IMR-90 (cell line): ENCODE data around the gene GPSM1. TPM values are rescaled to one million over a fixed set of nuclear protein-coding genes. Genes with fewer than 3 reads are reported as not detected.

Experiments used
- ATAC-seq: fragments of 200-7000 bp; cut with Tn5 transposase; 2 replicates; pipeline ENCODE4 v1.9.1; 2020; ENCODE audit warnings: low read depth, mild to moderate bottlenecking, moderate library complexity
- BruUV-seq: library from RNA; stranded (reverse); fragments of 400-500 nt; replicated peaks from 2 replicates; lab custom pipeline; 2021; lab: Mats Ljungman, UMichigan
- CTCF ChIA-PET: fragments of 300-600 bp; formaldehyde crosslinking; extraction: SDS; loops from one replicate; lab custom pipeline; 2021; ENCODE audit warnings: antibody characterized with exemption; lab: Yijun Ruan, JAX
- POLR2A ChIA-PET: fragments of 300-600 bp; sonication (Branson Sonifier 250); formaldehyde crosslinking; loops from one replicate; lab custom pipeline; 2022; ENCODE audit warnings: antibody characterized with exemption; ENCODE audit not compliant: unreplicated experiment; lab: Charles Lee
- DNase-seq: peaks from one replicate; pipeline ENCODE4 v3.0.0; 2013
- H2AFZ ChIP-seq: replicated peaks from 2 replicates; pipeline ENCODE3; 2013; ENCODE audit warnings: low read length, mild to moderate bottlenecking; ENCODE audit not compliant: poor library complexity
- H2AK5ac ChIP-seq: 2 replicates; pipeline ENCODE4 v1.6.1; 2013; ENCODE audit warnings: low read depth, low read length, inconsistent platforms
- H2AK9ac ChIP-seq: replicated peaks from 2 replicates; pipeline ENCODE3; 2013; ENCODE audit warnings: mild to moderate bottlenecking, low read depth, low read length, moderate library complexity; ENCODE audit not compliant: poor library complexity
- H2BK120ac ChIP-seq: 2 replicates; pipeline ENCODE4 v1.6.1; 2013; ENCODE audit warnings: low read depth, low read length, inconsistent platforms
- H2BK15ac ChIP-seq: 3 replicates; pipeline ENCODE4 v1.6.1; 2013; ENCODE audit warnings: low read depth, low read length, inconsistent platforms
- H2BK20ac ChIP-seq: 2 replicates; pipeline ENCODE4 v1.6.1; 2013; ENCODE audit warnings: low read depth, mild to moderate bottlenecking, inconsistent platforms, low read length, moderate library complexity
- H2BK5ac ChIP-seq: 2 replicates; pipeline ENCODE4 v1.6.1; 2013; ENCODE audit warnings: mild to moderate bottlenecking, low read depth, low read length, inconsistent platforms; ENCODE audit not compliant: poor library complexity, severe bottlenecking
- H3K14ac ChIP-seq: replicated peaks from 2 replicates; pipeline ENCODE4 v1.6.1; 2013; ENCODE audit warnings: low read depth, low read length, inconsistent platforms
- H3K18ac ChIP-seq: 2 replicates; pipeline ENCODE4 v1.6.1; 2013; ENCODE audit warnings: low read depth, low read length, control low read depth
- H3K23ac ChIP-seq: 2 replicates; pipeline ENCODE4 v1.6.1; 2013; ENCODE audit warnings: low read depth, low read length, inconsistent platforms
- H3K27ac ChIP-seq: 2 replicates; pipeline ENCODE4 v1.5.1; 2013; ENCODE audit warnings: mild to moderate bottlenecking, control low read depth, low read length; ENCODE audit not compliant: insufficient read depth
- H3K27me3 ChIP-seq: 2 replicates; pipeline ENCODE4 v1.6.1; 2013; ENCODE audit warnings: low read length; ENCODE audit not compliant: control insufficient read depth, insufficient read depth
- H3K36me3 ChIP-seq: 2 replicates; pipeline ENCODE4 v1.6.1; 2013; ENCODE audit warnings: low read length, mixed read lengths; ENCODE audit not compliant: control insufficient read depth, insufficient read depth
- H3K4ac ChIP-seq: 2 replicates; pipeline ENCODE4 v1.6.1; 2013; ENCODE audit warnings: low read depth, low read length, inconsistent platforms
- H3K4me1 ChIP-seq: 2 replicates; pipeline ENCODE4 v1.6.1; 2013; ENCODE audit warnings: low read length, mixed read lengths; ENCODE audit not compliant: control insufficient read depth, insufficient read depth
- H3K4me2 ChIP-seq: 2 replicates; pipeline ENCODE4 v1.6.1; 2013; ENCODE audit warnings: low read depth, mild to moderate bottlenecking, control low read depth, low read length, moderate library complexity
- H3K4me3 ChIP-seq: 2 replicates; pipeline ENCODE4 v1.5.1; 2013; ENCODE audit warnings: low read depth, mild to moderate bottlenecking, control low read depth, low read length, moderate library complexity; ENCODE audit not compliant: insufficient read depth
- H3K56ac ChIP-seq: 2 replicates; pipeline ENCODE4 v1.6.1; 2013; ENCODE audit warnings: low read length, inconsistent platforms; ENCODE audit not compliant: insufficient read depth; ENCODE audit errors: extremely low read depth
- H3K79me1 ChIP-seq, 2 experiments: 2 replicates each; pipeline ENCODE4 v1.6.1; 2013; ENCODE audit warnings: low read length in 2 of 2, inconsistent platforms in 1 of 2, low read depth in 1 of 2
- H3K9ac ChIP-seq: 2 replicates; pipeline ENCODE4 v1.6.1; 2013; ENCODE audit warnings: low read depth, low read length, control low read depth
- H3K9me1 ChIP-seq: 2 replicates; pipeline ENCODE4 v1.6.1; 2013; ENCODE audit warnings: low read length, inconsistent platforms; ENCODE audit not compliant: insufficient read depth
- H3K9me3 ChIP-seq: 2 replicates; pipeline ENCODE4 v1.6.1; 2013; ENCODE audit warnings: low read length; ENCODE audit not compliant: control insufficient read depth, insufficient read depth
- H4K20me1 ChIP-seq: 2 replicates; pipeline ENCODE4 v1.6.1; 2013; ENCODE audit warnings: low read length, inconsistent platforms; ENCODE audit not compliant: insufficient read depth
- H4K5ac ChIP-seq: 2 replicates; pipeline ENCODE4 v1.6.1; 2013; ENCODE audit warnings: mild to moderate bottlenecking, low read depth, low read length, control low read depth
- H4K8ac ChIP-seq, 2 experiments: 2 replicates each; pipeline ENCODE4 v1.6.1; 2013; ENCODE audit warnings: low read depth in 2 of 2, low read length in 2 of 2, control low read depth in 1 of 2, inconsistent platforms in 1 of 2
- H4K91ac ChIP-seq: 2 replicates; pipeline ENCODE4 v1.6.1; 2013; ENCODE audit warnings: low read depth, low read length, inconsistent platforms; ENCODE audit not compliant: insufficient read depth
- CEBPB ChIP-seq: IDR thresholded peaks from 2 replicates; pipeline ENCODE4 v1.6.1; 2012; ENCODE audit warnings: low read depth, low read length, improper control_type of control experiment
- FOS ChIP-seq: fragments of 150-350 bp; IDR thresholded peaks from 2 replicates; pipeline ENCODE4 v1.6.1; 2016; ENCODE audit warnings: low read depth, low read length
- MAFK ChIP-seq: IDR thresholded peaks from 2 replicates; pipeline ENCODE4 v1.6.1; 2012; ENCODE audit warnings: low read depth, low read length, improper control_type of control experiment
- MAZ ChIP-seq: IDR thresholded peaks from 2 replicates; pipeline ENCODE4 v1.6.1; 2012; ENCODE audit warnings: low read depth, mild to moderate bottlenecking, low read length, improper control_type of control experiment, moderate library complexity, borderline replicate concordance
- NFE2L2 ChIP-seq: fragments of 150-350 bp; IDR thresholded peaks from 2 replicates; pipeline ENCODE4 v1.6.1; 2016; ENCODE audit warnings: low read depth, mild to moderate bottlenecking, low read length
- POLR2A ChIP-seq: IDR thresholded peaks from 2 replicates; pipeline ENCODE4 v1.6.1; 2012; ENCODE audit warnings: mild to moderate bottlenecking, low read depth, low read length
- RAD21 ChIP-seq: IDR thresholded peaks from 2 replicates; pipeline ENCODE4 v1.6.1; 2012; ENCODE audit warnings: low read length, improper control_type of control experiment
- SMC3 ChIP-seq: fragments of 150-350 bp; IDR thresholded peaks from 2 replicates; pipeline ENCODE4 v1.6.1; 2016; ENCODE audit warnings: low read depth, mild to moderate bottlenecking, antibody characterized with exemption, low read length, moderate library complexity
- WGBS, 2 experiments: methylation state at CpG; one replicate each; pipeline versions ENCODE4 v1.1.5 to v1.1.7; 2013; ENCODE audit warnings: missing lambda C conversion rate in 2 of 2; ENCODE audit not compliant: insufficient read length in 1 of 2; ENCODE audit errors: extremely low coverage in 2 of 2; 5-methylcytosine and 5-hydroxymethylcytosine counted together
- dilution Hi-C: fragments of 300-500 bp; cut with HindIII; formaldehyde crosslinking; loops from one replicate; pipeline ENCODE4 v1.14.3; 2018; ENCODE audit warnings: low sequenced_read_pairs; ENCODE audit not compliant: unreplicated experiment
- in situ Hi-C: fragments of 300-500 bp; cut with MboI; formaldehyde crosslinking; loops from 3 replicates; pipeline ENCODE4 v1.14.3; 2019; ENCODE audit warnings: low sequenced_read_pairs, inconsistent platforms, mixed read lengths
- intact Hi-C: fragments of 100-400 bp; cut with micrococcal nuclease; formaldehyde crosslinking; loops from 2 replicates; pipeline ENCODE4 v1.10.0; 2022
- polyA plus RNA-seq, 3 experiments: library from polyadenylated mRNA; depleted of rRNA; stranded (reverse); fragments of >200 nt; gene quantifications; 2 replicates each; pipeline ENCODE4 v1.2.3, GENCODE V29; 2012; ENCODE audit warnings: low replicate concordance in 1 of 3
- total RNA-seq: library from RNA; depleted of rRNA; stranded (reverse); fragments of >200 nt; gene quantifications from 2 replicates; pipeline ENCODE4 v1.2.3, GENCODE V29; 2012
- TF ChIP-seq, protein P1 (sequence below): fragments of 150-350 bp; IDR thresholded peaks from 2 replicates; pipeline ENCODE4 v1.6.1; 2017; ENCODE audit warnings: mild to moderate bottlenecking, antibody characterized with exemption, low read length, low read depth

GPSM1 gene
- total and polyA plus RNA-seq, 2 of the 4 experiments (the other 2 are of a cell fraction), result 28.7 to 71.2 TPM

DNA sequence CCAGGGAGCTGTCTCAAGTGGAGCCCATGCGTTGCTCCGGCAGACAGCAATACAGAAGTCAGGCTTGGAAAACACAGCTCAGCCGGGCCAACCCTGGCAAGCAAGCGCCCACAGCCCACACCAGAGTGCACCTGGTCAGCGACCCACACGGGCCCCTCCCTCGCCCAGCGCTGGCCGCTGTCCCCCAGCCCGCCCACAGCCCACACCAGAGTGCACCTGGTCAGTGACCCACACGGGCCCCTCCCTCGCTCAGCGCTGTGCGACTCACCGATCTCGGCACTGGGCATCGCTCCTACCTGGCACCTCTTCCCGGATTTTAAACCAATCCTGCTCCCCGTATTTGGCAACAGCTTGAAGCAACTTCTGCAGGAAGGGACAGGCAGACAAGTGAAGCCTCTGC is 59.9 kb downstream of the GPSM1 start:
- no peak for ATAC-seq
- H3K4me2 ChIP-seq, result no peak overlapping the region
- no peak overlapping the region for H3K14ac ChIP-seq
- DNase-seq, result no peak
- H3K27ac ChIP-seq, result no peak overlapping the region
- no peak overlapping the region for H2AFZ ChIP-seq
- CTCF ChIA-PET, result no interaction called here
- no peak overlapping the region for H3K23ac ChIP-seq
- H3K4ac ChIP-seq, result no peak overlapping the region
- no peak overlapping the region for H3K4me3 ChIP-seq
- no peak overlapping the region for H3K18ac ChIP-seq
- no TSS peak for BruUV-seq
- no peak overlapping the region for H3K9ac ChIP-seq
- no peak overlapping the region for H4K5ac ChIP-seq
- no peaks in the 10 kb centered on the region for H3K9me1 ChIP-seq
- H4K20me1 ChIP-seq, result no peaks in the 10 kb centered on the region
- no peak overlapping the region for H2AK5ac ChIP-seq
- POLR2A ChIA-PET, result no interaction called here
- no peak overlapping the region for H2BK20ac ChIP-seq
- intact Hi-C loops, result no loop called here
- WGBS, 2 experiments, result 97% methylated on average over 17 of the region's 19 CpGs; no CpG with 5 or more reads in 1 of the 2 experiments
- no peaks in the 10 kb centered on the region for H3K9me3 ChIP-seq
- H3K56ac ChIP-seq, result no peak overlapping the region
- peaks cover 3 to 4% of the 10 kb centered on the region in 2 experiments; a peak in 2 of 4 replicates for H3K79me1 ChIP-seq
- H2BK5ac ChIP-seq, result no peak overlapping the region
- H2BK15ac ChIP-seq, result no peak overlapping the region
- dilution Hi-C loops, result no loop called here
- H4K91ac ChIP-seq, result no peak overlapping the region
- no peaks in the 10 kb centered on the region for H3K27me3 ChIP-seq
- in situ Hi-C loops, result no loop called here
- H3K4me1 ChIP-seq, result no peaks in the 10 kb centered on the region
- no peak overlapping the region for H4K8ac ChIP-seq
- H2BK120ac ChIP-seq, result no peak overlapping the region
- TF ChIP-seq CEBPB (no peak), POLR2A (no peak), MAFK (no peak), NFE2L2 (no peak), RAD21 (no peak), FOS (no peak), SMC3 (no peak), MAZ (no peak)
- TF ChIP-seq, protein P1, sequence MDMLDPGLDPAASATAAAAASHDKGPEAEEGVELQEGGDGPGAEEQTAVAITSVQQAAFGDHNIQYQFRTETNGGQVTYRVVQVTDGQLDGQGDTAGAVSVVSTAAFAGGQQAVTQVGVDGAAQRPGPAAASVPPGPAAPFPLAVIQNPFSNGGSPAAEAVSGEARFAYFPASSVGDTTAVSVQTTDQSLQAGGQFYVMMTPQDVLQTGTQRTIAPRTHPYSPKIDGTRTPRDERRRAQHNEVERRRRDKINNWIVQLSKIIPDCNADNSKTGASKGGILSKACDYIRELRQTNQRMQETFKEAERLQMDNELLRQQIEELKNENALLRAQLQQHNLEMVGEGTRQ, result no peak
- H2AK9ac ChIP-seq, result no peak overlapping the region
- peaks cover 73% of the 10 kb centered on the region for H3K36me3 ChIP-seq
